Muscle layer of colon (tissue), 2 donors: ENCODE measurements around the gene DEGS2.
"Not testable (repeated sequence)": the region's sequence is repeated elsewhere in the genome, so short reads cannot be mapped to it uniquely, and the experiment has no call there.

Experiments
- H3K27ac ChIP-seq: one replicate; pipeline ENCODE4 v1.7.0; 2013; ENCODE audit warnings: low read depth, mild to moderate bottlenecking, low read length, moderate library complexity
- H3K27me3 ChIP-seq, 2 donors: one replicate each; pipeline ENCODE4 v1.7.0; 2013; ENCODE audit warnings: low read length in 2 of 2, mild to moderate bottlenecking in 2 of 2; ENCODE audit not compliant: insufficient read depth in 2 of 2, control insufficient read depth in 1 of 2
- H3K36me3 ChIP-seq: one replicate; pipeline ENCODE4 v1.7.0; 2013; ENCODE audit warnings: mild to moderate bottlenecking, low read length; ENCODE audit not compliant: insufficient read depth
- H3K4me1 ChIP-seq: one replicate; pipeline ENCODE4 v1.7.0; 2013; ENCODE audit warnings: mild to moderate bottlenecking, low read length; ENCODE audit not compliant: insufficient read depth
- H3K4me3 ChIP-seq, 2 donors: one replicate each; pipeline ENCODE4 v1.7.0; 2013; ENCODE audit warnings: low read length in 2 of 2, low read depth in 1 of 2, mild to moderate bottlenecking in 1 of 2, moderate library complexity in 1 of 2
- H3K9ac ChIP-seq: one replicate; pipeline ENCODE4 v1.7.0; 2013; ENCODE audit warnings: low read length
- H3K9me3 ChIP-seq: one replicate; pipeline ENCODE4 v1.7.0; 2013; ENCODE audit warnings: mild to moderate bottlenecking, low read length
- donor health status: abdominal sarcoma.
- donor health status: Adenocarcinoma of cecum.

Gene DEGS2

GRCh38 chr14:100159094-100159864 lies at the start of gene DEGS2:
Gene DEGS2, minus strand, starts transcription at chr14:100159645. Its CDS starts 58 bp downstream, at chr14:100159587.
- Histone ChIP-seq H3K36me3 (no peaks in the 10 kb centered on the region), H3K27me3 (peaks cover 7 to 40% of the 10 kb centered on the region in 2 donors), H3K9me3 (no peaks in the 10 kb centered on the region), H3K27ac (no peak within 1 kb of the TSS), H3K4me1 (no peaks in the 10 kb centered on the region), H3K9ac (no peak within 1 kb of the TSS), H3K4me3 (no peak within 1 kb of the TSS)

DNA sequence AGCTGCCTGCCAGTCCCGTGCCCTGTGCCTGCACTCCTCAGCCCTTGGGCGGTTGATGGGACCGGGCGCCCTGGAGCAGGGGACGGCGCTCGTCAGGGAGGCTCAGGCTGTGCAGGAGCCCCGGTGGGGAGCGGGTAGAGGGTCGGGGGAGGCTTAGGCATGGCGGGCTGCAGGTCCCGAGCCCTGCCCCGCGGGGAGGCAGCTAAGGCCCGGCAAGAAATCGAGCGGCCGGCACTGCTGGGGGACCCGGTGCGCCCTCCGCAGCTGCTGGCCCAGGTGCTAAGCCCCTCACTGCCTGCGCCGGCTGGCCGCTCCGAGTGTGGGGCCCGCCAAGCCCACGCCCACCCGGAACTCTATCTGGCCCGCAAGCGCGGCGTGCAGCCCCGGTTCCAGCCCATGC lies 48.7 kb upstream of the DEGS2 start:
- H3K4me1 ChIP-seq, H3K9me3 ChIP-seq, H3K36me3 ChIP-seq, H3K4me3 ChIP-seq, H3K27me3 ChIP-seq, H3K27ac ChIP-seq, H3K9ac ChIP-seq: not testable (repeated sequence)

DNA sequence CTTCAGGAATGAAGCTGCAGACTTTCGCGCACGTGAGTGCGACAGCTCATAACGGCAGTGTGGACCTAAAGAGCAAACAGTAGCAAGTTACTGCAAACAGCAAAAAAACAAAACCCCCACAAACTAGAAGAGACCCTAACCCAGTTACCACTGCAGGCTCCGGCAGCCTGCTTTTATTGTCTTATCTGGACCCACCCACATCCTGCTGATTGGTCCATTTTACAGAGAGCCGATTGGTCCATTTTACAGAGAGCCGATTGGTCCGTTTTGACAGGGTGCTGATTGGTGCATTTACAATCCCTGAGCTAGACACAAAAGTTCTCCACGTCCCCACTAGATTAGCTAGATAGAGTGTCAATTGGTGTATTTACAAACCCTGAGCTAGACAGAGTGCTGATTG lies 48.1 kb upstream of the DEGS2 start:
- H3K27ac ChIP-seq, H3K27me3 ChIP-seq, H3K4me1 ChIP-seq, H3K9ac ChIP-seq, H3K9me3 ChIP-seq, H3K4me3 ChIP-seq, H3K36me3 ChIP-seq: not testable (repeated sequence)

GRCh38 chr14:100204835-100205167 lies 45.4 kb upstream of the DEGS2 start:
- not testable (repeated sequence) for H3K4me1 ChIP-seq, H3K36me3 ChIP-seq, H3K4me3 ChIP-seq, H3K9me3 ChIP-seq, H3K9ac ChIP-seq, H3K27me3 ChIP-seq, H3K27ac ChIP-seq

GRCh38 chr14:100203962-100204834 lies 44.8 kb upstream of the DEGS2 start:
- Histone ChIP-seq H3K27me3 (no peaks in the 10 kb centered on the region), H3K4me3 (no peak overlapping the region), H3K9ac (no peak overlapping the region), H3K9me3 (no peaks in the 10 kb centered on the region), H3K36me3 (no peaks in the 10 kb centered on the region), H3K4me1 (no peaks in the 10 kb centered on the region), H3K27ac (no peak overlapping the region)

DNA sequence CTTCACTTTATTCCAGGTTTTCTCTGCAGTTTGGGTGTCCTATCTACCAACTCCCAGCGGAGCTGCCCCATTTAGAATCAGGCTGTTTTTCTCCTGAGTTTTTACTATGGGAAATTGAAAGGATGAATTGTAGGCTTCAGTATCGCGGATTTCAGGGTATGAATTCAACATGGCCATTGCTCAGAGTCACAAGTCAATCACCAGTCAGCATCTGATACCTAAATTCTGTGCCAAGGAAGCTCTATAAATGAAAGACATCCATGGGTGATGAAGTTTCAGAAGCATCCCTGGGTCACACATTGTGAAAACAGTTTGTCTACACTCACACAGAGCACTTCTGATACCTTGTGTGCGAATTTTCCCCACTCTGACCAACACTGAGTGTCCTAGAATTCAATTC lies 43.7 kb upstream of the DEGS2 start:
- H3K27ac ChIP-seq, result no peak overlapping the region
- H3K36me3 ChIP-seq, result no peaks in the 10 kb centered on the region
- no peaks in the 10 kb centered on the region for H3K9me3 ChIP-seq
- H3K4me3 ChIP-seq, result no peak overlapping the region
- no peaks in the 10 kb centered on the region for H3K27me3 ChIP-seq
- no peak overlapping the region for H3K9ac ChIP-seq
- H3K4me1 ChIP-seq, result no peaks in the 10 kb centered on the region

DNA sequence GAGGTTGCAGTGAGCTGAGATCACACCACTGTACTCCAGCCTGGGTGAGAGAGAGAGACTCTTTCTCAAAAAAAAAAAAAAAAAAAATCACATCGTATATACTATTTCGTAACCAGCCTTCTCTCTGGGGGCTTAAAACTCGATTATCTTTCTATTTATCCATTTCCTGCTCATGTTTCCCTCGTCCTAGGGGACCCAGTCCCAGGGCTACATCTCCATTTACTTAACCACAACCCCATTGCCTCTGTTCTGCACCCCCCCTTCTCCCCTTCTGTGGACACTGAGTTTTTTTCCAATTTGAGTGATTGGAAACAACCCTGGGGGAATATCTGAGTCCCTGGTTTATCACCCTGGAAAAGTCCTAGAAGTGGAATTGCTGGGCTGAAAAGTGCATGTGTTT lies 43.3 kb upstream of the DEGS2 start:
- H3K4me3 ChIP-seq, result no peak overlapping the region
- H3K36me3 ChIP-seq, result no peaks in the 10 kb centered on the region
- H3K4me1 ChIP-seq, result no peaks in the 10 kb centered on the region
- H3K9me3 ChIP-seq, result no peaks in the 10 kb centered on the region
- no peak overlapping the region for H3K9ac ChIP-seq
- no peak overlapping the region for H3K27ac ChIP-seq
- H3K27me3 ChIP-seq, result no peaks in the 10 kb centered on the region

DNA sequence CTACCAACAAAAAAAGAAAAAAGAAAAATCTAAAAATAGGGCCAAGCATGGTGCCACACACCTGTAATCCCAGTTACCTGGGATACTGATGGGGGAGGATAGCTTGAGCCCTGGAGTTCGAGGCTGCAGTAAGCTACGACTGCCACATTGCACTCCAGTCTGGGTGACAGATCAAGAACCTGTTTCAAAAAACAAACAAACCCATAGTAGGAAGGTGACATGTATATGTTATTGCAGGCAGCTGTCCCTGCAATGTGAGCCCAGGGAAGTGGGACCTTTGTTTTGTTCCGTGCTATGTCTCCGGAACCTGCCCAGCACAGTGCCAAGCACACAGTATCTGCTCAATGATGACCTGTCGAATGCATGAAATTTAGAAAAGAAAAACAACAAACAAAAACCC lies 42.3 kb upstream of the DEGS2 start:
- Histone ChIP-seq H3K27me3 (no peaks in the 10 kb centered on the region), H3K4me1 (no peaks in the 10 kb centered on the region), H3K36me3 (no peaks in the 10 kb centered on the region), H3K27ac (no peak overlapping the region), H3K9me3 (no peaks in the 10 kb centered on the region), H3K4me3 (no peak overlapping the region), H3K9ac (no peak overlapping the region)

- Histone ChIP-seq H3K27me3 (no peaks in the 10 kb centered on the region), H3K9ac (no peak overlapping the region), H3K36me3 (no peaks in the 10 kb centered on the region), H3K9me3 (no peaks in the 10 kb centered on the region), H3K4me3 (no peak overlapping the region), H3K4me1 (no peaks in the 10 kb centered on the region), H3K27ac (no peak overlapping the region)
Observed at GRCh38 chr14:100200311-100200710, 40.9 kb upstream of the DEGS2 start.

GRCh38 chr14:100199240-100199860 lies 39.9 kb upstream of the DEGS2 start:
- Histone ChIP-seq H3K27me3 (no peaks in the 10 kb centered on the region), H3K9me3 (no peaks in the 10 kb centered on the region), H3K36me3 (no peaks in the 10 kb centered on the region)

GRCh38 chr14:100193417-100194357 lies 34.2 kb upstream of the DEGS2 start:
- no peaks in the 10 kb centered on the region for H3K27me3 ChIP-seq
- no peaks in the 10 kb centered on the region for H3K36me3 ChIP-seq
- peaks cover 5% of the 10 kb centered on the region for H3K4me1 ChIP-seq
- H3K27ac ChIP-seq, result peak overlapping the region; percentile 90
- H3K9ac ChIP-seq, result peak overlapping the region; percentile 33
- no peaks in the 10 kb centered on the region for H3K9me3 ChIP-seq
- peak overlapping the region; percentile 25 to 82 for H3K4me3 ChIP-seq

More at GRCh38 chr14:100199240-100199860, 39.9 kb upstream of the DEGS2 start:
- Histone ChIP-seq H3K4me1 (no peaks in the 10 kb centered on the region), H3K9ac (no peak overlapping the region), H3K4me3 (no peak overlapping the region), H3K27ac (no peak overlapping the region)
